HepG2 (cell line): ENCODE data around the gene TUBG2. TPM values are rescaled to one million over a fixed set of nuclear protein-coding genes. Genes with fewer than 3 reads are reported as not detected.

ENCODE experiments used
- ATF5 ChIP-seq: sonication (generic); formaldehyde crosslinking; IDR thresholded peaks from 2 replicates; pipeline ENCODE4 v1.4.0; 2020; ENCODE audit warnings: mild to moderate bottlenecking, low read depth, missing genetic modification reagents
- GMEB1 ChIP-seq: sonication (generic); formaldehyde crosslinking; IDR thresholded peaks from 2 replicates; pipeline ENCODE4 v1.5.1; 2020; ENCODE audit warnings: missing genetic modification reagents, mild to moderate bottlenecking, borderline replicate concordance
- GPBP1L1 ChIP-seq: sonication (generic); formaldehyde crosslinking; IDR thresholded peaks from 2 replicates; pipeline ENCODE4 v1.5.0; 2020; ENCODE audit warnings: mild to moderate bottlenecking, missing genetic modification reagents
- JARID2 ChIP-seq: sonication (generic); formaldehyde crosslinking; IDR thresholded peaks from 2 replicates; pipeline ENCODE4 v1.8.1; 2023; ENCODE audit warnings: missing genetic modification reagents, inconsistent platforms; ENCODE audit not compliant: insufficient replicate concordance
- MEIS2 ChIP-seq: sonication (generic); formaldehyde crosslinking; IDR thresholded peaks from 2 replicates; pipeline ENCODE4 v1.9.0; 2021; ENCODE audit warnings: mild to moderate bottlenecking, missing genetic modification reagents
- PBX3 ChIP-seq: sonication (generic); formaldehyde crosslinking; IDR thresholded peaks from 2 replicates; pipeline ENCODE4 v1.8.1; 2023; ENCODE audit warnings: missing genetic modification reagents, inconsistent platforms, borderline replicate concordance
- RNF2 ChIP-seq: fragments of 450-650 bp; conservative IDR thresholded peaks from 2 replicates; pipeline ENCODE4 v1.6.1; 2016; ENCODE audit warnings: low read depth
- ZNF382 ChIP-seq: sonication (generic); formaldehyde crosslinking; IDR thresholded peaks from 2 replicates; pipeline ENCODE4 v1.5.0; 2020; ENCODE audit warnings: missing genetic modification reagents, mild to moderate bottlenecking, borderline replicate concordance
- ZNF704 ChIP-seq: sonication (generic); formaldehyde crosslinking; IDR thresholded peaks from 2 replicates; pipeline ENCODE4 v1.8.1; 2023; ENCODE audit warnings: mild to moderate bottlenecking, inconsistent platforms, moderate library complexity, missing genetic modification reagents, borderline replicate concordance
- polyA plus RNA-seq, 8 experiments: library from polyadenylated mRNA; depleted of rRNA in 3 of 8; stranded (reverse) in 7 of 8; unstranded in 1 of 8; fragments of >200 nt; fragmentation: Illumina TruSeq in 4 of 8; extraction: Trizol in 4 of 8; gene quantifications; 2 replicates each; pipeline versions ENCODE4 v1.2.1 to v1.2.3, GENCODE V29; 2011 to 2016; ENCODE audit warnings: low read depth in 4 of 8, missing spikeins in 1 of 8, mixed read lengths in 1 of 8; ENCODE audit not compliant: insufficient read depth in 1 of 8
- total RNA-seq, 5 experiments: library from RNA; depleted of rRNA; stranded (reverse); fragments of >200 nt; fragmentation: Illumina TruSeq; extraction: Trizol; gene quantifications; 2 replicates each; pipeline ENCODE4 v1.2.3, GENCODE V29; 2016; ENCODE audit warnings: low read depth in 1 of 5
- TF ChIP-seq, protein P1 (sequence below): sonication (generic); formaldehyde crosslinking; IDR thresholded peaks from 2 replicates; pipeline ENCODE4 v1.4.0; 2020; ENCODE audit warnings: missing genetic modification reagents
- TF ChIP-seq, protein P2 (sequence below): sonication (generic); formaldehyde crosslinking; IDR thresholded peaks from 2 replicates; pipeline ENCODE4 v1.9.0; 2021; ENCODE audit warnings: mild to moderate bottlenecking, missing genetic modification reagents

TUBG2 gene
- total and polyA plus RNA-seq, 2 of the 13 experiments (the other 11 are each of a cell fraction or from before 2014, with no cell fraction given): 16.0 to 42.3 TPM

- TF ChIP-seq PBX3 (CRISPR knock-in tag): 0 out of 2 replicates have a peak, but pooled peaks have one; percentile 21
- TF ChIP-seq JARID2 (CRISPR knock-in tag): peak; percentile 58
- TF ChIP-seq ZNF704 (CRISPR knock-in tag): peak; percentile 91; the same call in 1 of the 2 replicates
- no peak for TF ChIP-seq ATF5 (CRISPR knock-in tag)
- TF ChIP-seq GPBP1L1 (CRISPR knock-in tag): no peak
- no peak for TF ChIP-seq RNF2
- TF ChIP-seq, protein P1, sequence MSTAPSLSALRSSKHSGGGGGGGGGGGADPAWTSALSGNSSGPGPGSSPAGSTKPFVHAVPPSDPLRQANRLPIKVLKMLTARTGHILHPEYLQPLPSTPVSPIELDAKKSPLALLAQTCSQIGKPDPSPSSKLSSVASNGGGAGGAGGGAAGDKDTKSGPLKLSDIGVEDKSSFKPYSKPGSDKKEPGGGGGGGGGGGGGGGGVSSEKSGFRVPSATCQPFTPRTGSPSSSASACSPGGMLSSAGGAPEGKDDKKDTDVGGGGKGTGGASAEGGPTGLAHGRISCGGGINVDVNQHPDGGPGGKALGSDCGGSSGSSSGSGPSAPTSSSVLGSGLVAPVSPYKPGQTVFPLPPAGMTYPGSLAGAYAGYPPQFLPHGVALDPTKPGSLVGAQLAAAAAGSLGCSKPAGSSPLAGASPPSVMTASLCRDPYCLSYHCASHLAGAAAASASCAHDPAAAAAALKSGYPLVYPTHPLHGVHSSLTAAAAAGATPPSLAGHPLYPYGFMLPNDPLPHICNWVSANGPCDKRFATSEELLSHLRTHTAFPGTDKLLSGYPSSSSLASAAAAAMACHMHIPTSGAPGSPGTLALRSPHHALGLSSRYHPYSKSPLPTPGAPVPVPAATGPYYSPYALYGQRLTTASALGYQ (CRISPR knock-in tag): 0 out of 2 replicates have a peak, but pooled peaks have one; percentile 14
- TF ChIP-seq, protein P2, sequence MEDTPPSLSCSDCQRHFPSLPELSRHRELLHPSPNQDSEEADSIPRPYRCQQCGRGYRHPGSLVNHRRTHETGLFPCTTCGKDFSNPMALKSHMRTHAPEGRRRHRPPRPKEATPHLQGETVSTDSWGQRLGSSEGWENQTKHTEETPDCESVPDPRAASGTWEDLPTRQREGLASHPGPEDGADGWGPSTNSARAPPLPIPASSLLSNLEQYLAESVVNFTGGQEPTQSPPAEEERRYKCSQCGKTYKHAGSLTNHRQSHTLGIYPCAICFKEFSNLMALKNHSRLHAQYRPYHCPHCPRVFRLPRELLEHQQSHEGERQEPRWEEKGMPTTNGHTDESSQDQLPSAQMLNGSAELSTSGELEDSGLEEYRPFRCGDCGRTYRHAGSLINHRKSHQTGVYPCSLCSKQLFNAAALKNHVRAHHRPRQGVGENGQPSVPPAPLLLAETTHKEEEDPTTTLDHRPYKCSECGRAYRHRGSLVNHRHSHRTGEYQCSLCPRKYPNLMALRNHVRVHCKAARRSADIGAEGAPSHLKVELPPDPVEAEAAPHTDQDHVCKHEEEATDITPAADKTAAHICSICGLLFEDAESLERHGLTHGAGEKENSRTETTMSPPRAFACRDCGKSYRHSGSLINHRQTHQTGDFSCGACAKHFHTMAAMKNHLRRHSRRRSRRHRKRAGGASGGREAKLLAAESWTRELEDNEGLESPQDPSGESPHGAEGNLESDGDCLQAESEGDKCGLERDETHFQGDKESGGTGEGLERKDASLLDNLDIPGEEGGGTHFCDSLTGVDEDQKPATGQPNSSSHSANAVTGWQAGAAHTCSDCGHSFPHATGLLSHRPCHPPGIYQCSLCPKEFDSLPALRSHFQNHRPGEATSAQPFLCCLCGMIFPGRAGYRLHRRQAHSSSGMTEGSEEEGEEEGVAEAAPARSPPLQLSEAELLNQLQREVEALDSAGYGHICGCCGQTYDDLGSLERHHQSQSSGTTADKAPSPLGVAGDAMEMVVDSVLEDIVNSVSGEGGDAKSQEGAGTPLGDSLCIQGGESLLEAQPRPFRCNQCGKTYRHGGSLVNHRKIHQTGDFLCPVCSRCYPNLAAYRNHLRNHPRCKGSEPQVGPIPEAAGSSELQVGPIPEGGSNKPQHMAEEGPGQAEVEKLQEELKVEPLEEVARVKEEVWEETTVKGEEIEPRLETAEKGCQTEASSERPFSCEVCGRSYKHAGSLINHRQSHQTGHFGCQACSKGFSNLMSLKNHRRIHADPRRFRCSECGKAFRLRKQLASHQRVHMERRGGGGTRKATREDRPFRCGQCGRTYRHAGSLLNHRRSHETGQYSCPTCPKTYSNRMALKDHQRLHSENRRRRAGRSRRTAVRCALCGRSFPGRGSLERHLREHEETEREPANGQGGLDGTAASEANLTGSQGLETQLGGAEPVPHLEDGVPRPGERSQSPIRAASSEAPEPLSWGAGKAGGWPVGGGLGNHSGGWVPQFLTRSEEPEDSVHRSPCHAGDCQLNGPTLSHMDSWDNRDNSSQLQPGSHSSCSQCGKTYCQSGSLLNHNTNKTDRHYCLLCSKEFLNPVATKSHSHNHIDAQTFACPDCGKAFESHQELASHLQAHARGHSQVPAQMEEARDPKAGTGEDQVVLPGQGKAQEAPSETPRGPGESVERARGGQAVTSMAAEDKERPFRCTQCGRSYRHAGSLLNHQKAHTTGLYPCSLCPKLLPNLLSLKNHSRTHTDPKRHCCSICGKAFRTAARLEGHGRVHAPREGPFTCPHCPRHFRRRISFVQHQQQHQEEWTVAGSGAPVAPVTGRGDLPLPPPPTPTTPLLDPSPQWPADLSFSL: no peak
- no peak for TF ChIP-seq ZNF382 (CRISPR knock-in tag)
- peak; percentile 60; the same call in 1 of the 2 replicates for TF ChIP-seq MEIS2
- TF ChIP-seq GMEB1 (CRISPR knock-in tag): no peak; the same call in 1 of the 2 replicates
These were observed at the start of gene TUBG2 (continued) for GRCh38 chr17:42659079-42659931.
